Measurements from ENCODE around the gene MUC13.

DNA sequence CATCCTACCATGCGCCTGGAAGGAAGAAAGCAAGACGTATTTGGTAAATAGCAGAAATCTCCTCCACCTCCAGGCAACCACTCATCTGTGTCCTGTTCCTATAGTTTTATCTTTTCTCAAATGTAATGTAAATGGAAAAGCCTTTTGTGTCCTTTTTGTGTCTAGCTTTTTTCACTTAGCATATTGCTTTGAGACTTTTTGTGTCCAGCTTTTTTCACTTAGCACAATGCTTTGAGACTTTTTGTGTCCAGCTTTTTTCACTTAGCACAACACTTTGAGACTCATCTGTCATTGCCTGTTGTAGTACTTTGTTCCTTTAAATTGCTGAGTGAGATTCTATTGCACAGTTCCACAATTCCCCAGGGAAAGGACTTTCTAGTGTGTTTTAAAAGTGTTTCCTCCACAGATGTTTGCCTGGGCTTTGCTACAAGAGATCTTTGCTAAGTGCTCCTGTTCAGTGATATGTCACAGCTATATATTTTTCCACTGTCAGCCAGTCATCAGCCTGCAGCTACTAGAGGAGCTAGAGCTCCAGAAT, 27.9 kb upstream of the MUC13 start:
- TF ChIP-seq, protein P1, sequence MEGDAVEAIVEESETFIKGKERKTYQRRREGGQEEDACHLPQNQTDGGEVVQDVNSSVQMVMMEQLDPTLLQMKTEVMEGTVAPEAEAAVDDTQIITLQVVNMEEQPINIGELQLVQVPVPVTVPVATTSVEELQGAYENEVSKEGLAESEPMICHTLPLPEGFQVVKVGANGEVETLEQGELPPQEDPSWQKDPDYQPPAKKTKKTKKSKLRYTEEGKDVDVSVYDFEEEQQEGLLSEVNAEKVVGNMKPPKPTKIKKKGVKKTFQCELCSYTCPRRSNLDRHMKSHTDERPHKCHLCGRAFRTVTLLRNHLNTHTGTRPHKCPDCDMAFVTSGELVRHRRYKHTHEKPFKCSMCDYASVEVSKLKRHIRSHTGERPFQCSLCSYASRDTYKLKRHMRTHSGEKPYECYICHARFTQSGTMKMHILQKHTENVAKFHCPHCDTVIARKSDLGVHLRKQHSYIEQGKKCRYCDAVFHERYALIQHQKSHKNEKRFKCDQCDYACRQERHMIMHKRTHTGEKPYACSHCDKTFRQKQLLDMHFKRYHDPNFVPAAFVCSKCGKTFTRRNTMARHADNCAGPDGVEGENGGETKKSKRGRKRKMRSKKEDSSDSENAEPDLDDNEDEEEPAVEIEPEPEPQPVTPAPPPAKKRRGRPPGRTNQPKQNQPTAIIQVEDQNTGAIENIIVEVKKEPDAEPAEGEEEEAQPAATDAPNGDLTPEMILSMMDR (IDR thresholded peaks at IDR 0.05; ENCODE audit: insufficient read depth, low read length), result no peak
- TF ChIP-seq GABPA (IDR thresholded peaks at IDR 0.05; ENCODE audit: low read depth), result no peak
- no peak for TF ChIP-seq POLR2AphosphoS5 (IDR thresholded peaks at IDR 0.05; ENCODE audit: low read depth)
- TF ChIP-seq, protein P2, sequence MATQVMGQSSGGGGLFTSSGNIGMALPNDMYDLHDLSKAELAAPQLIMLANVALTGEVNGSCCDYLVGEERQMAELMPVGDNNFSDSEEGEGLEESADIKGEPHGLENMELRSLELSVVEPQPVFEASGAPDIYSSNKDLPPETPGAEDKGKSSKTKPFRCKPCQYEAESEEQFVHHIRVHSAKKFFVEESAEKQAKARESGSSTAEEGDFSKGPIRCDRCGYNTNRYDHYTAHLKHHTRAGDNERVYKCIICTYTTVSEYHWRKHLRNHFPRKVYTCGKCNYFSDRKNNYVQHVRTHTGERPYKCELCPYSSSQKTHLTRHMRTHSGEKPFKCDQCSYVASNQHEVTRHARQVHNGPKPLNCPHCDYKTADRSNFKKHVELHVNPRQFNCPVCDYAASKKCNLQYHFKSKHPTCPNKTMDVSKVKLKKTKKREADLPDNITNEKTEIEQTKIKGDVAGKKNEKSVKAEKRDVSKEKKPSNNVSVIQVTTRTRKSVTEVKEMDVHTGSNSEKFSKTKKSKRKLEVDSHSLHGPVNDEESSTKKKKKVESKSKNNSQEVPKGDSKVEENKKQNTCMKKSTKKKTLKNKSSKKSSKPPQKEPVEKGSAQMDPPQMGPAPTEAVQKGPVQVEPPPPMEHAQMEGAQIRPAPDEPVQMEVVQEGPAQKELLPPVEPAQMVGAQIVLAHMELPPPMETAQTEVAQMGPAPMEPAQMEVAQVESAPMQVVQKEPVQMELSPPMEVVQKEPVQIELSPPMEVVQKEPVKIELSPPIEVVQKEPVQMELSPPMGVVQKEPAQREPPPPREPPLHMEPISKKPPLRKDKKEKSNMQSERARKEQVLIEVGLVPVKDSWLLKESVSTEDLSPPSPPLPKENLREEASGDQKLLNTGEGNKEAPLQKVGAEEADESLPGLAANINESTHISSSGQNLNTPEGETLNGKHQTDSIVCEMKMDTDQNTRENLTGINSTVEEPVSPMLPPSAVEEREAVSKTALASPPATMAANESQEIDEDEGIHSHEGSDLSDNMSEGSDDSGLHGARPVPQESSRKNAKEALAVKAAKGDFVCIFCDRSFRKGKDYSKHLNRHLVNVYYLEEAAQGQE (IDR thresholded peaks at IDR 0.05; ENCODE audit: insufficient replicate concordance, low read depth), result no peak

Measured in HL-60 (cell line).